ENCODE data around the gene OR10G4.
"Not testable (repeated sequence)": the region's sequence is repeated elsewhere in the genome, so short reads cannot be mapped to it uniquely, and the experiment has no call there.

Gene OR10G4

GRCh38 chr11:124012697-124013096 lies at the start of gene OR10G4:
TSS of gene OR10G4 (plus strand) at chr11:124012997. CDS start at chr11:124015575, 2,578 bp downstream.
- no peak for DNase-seq

GRCh38 chr11:123973816-123974215 lies 39.0 kb upstream of the OR10G4 start:
- DNase-seq: no peak

GRCh38 chr11:123976770-123977560 lies 35.8 kb upstream of the OR10G4 start:
- DNase-seq: no peak

DNA sequence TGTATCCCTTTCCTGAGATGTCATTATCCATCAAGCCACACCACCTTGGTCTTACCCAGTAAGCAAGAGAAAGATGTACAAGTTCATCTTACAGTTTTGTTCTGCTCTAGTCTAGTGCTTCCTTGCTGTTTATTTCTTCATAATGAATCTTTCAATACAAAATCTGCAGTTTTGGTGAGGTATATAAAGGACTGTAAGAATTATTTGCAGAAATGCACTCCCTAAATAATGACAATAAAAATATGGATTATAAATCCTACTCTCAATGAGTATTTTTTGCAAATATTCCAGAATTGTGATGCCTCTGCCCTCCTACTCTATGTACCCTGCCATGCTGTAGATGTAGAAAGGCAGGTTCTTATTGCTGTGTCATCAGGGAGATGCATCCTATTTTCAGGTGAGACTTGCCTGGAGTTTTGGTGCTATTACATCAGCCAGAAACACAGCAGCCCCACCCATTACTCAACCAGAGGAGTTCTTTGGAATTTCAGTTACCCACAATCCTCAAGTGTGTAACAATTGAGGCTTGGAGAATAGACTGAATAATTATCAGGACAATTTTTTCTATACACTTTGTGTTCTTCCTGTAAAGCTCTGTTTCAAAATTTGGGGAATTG lies 35.0 kb upstream of the OR10G4 start, which contains the start of gene OR10S1:
TSS of gene OR10S1 (minus strand) at position 51 of the 617 bp plus-strand sequence. CDS start 117 bp downstream, outside the sequence.
- no peak for DNase-seq

- no peak for DNase-seq
These were observed 33.5 kb upstream of the OR10G4 start for GRCh38 chr11:123979311-123979710.

DNA sequence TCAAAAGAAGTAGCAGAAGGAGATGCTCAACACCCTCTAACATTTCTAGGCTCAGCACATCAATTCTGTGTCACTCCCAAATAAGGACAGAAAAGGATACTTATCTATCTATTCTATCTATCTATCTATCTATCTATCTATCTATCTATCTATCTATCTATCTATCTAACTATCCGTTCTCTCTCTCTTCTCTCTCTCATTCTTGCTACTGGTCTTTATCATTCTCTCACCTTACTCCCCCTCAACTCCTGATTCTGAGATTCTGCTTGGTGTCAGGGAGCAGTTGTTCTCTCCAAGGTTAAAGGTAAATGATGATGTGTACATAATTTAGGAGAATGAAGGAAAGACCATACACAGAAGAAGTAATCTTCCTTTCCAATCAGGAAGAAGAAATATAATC lies 17.7 kb upstream of the OR10G4 start, which contains the start of gene OR10G6:
TSS of gene OR10G6 (minus strand) at position 43 of the 400 bp plus-strand sequence. CDS start at position 43, 0 bp downstream.
- DNase-seq: no peak

DNA sequence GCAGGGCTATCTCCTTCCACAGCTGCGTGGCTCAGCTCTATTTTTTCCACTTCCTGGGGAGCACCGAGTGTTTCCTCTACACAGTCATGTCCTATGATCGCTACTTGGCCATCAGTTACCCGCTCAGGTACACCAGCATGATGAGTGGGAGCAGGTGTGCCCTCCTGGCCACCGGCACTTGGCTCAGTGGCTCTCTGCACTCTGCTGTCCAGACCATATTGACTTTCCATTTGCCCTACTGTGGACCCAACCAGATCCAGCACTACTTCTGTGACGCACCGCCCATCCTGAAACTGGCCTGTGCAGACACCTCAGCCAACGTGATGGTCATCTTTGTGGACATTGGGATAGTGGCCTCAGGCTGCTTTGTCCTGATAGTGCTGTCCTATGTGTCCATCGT lies 3.0 kb downstream of the OR10G4 start:
- DNase-seq: not testable (repeated sequence)

DNA sequence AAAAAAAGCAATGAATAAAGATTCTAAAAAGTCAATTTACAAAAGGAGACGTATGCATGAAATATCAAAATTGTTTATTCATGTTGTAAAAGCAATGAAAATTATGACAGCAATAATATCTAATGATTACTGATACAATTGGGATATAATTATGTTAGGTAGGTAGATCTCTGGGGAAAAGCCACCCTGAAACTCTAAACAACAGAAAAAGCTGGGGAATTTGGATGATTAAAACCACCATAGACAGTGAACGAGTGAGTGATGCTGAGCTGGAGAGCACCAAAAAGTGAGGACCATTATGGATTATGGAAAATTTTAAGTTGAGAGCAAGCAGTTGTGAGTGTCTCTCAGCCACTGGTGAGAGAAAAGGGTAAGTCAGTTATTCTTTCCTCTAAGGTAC lies 13.7 kb downstream of the OR10G4 start, which contains the start of gene OR10G8:
TSS of gene OR10G8 (plus strand) at position 301 of the 400 bp plus-strand sequence. CDS start 2,825 bp downstream, outside the sequence.
- no peak for DNase-seq

DNA sequence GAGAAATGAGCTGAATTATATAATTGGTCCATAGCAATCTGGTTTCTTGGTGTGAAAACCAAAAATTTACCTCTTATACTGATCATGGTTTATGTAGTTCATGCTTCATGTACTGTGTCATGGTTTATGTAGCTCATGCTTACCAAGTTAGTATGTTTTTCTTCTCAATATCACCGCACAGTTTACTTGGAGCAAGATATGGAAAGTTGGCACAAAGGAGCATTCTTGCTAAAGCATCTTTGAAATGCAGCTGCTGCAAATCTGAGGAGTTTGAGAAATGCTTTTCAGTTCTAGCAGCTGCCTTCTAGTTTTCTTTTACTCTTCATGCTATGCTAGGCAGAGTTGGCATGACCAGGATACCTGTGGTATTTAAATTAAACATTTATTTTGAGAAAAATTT lies 23.9 kb downstream of the OR10G4 start:
- DNase-seq: no peak

GRCh38 chr11:124039557-124039956 lies 26.8 kb downstream of the OR10G4 start:
- no peak for DNase-seq

DNA sequence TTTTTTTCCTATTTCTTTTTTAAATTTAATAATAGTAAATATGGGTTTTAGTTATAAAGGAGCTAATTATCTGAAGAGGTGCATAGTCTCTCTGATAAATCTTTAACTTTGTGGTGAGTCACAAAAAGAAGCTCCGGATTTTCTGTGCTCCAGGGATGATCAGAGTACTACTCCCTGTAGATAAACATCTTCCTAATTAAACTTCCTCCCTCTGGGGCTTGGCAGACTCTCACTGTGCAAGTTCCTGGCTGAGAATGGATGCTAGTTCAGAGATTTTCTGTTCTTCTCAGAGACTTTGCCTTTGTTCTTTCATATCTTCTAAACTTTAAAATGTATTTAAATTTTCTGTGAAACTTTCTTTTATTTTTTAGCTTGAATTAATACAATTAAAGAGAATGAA lies 28.5 kb downstream of the OR10G4 start, which contains the start of gene OR10G7:
TSS of gene OR10G7 (minus strand) at position 72 of the 400 bp plus-strand sequence. CDS start 2,324 bp downstream, outside the sequence.
- no peak for DNase-seq

- no peak for DNase-seq
These were observed 30.6 kb downstream of the OR10G4 start for GRCh38 chr11:124043420-124043819.

GRCh38 chr11:124050748-124051147 lies 38.0 kb downstream of the OR10G4 start:
- no peak for DNase-seq

DNA sequence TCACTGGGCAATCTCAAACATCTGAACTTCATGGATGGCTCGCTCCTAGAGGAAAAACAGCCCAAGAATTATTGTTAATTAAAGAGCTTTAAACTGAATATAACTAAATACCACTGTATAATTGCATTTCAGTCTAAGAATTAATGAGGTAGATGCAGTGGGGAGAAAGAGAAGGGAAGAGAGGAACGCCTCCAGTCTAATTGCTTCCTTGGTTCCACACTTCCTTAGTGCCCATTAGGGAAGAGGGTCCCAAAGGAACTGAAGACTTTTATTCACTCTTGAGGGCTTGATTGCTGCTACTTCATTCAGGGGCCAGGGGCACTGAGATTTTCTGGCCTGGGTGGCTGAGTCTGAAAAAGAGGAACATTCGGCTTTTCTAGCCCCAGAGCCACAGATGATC lies 40.2 kb downstream of the OR10G4 start:
- no peak for DNase-seq
